GM12873 (cell line): ENCODE measurements around the gene C12orf75.

Source experiments
- CTCF ChIP-seq: IDR thresholded peaks from 2 replicates; pipeline ENCODE4 v1.5.1; 2012; ENCODE audit warnings: low read depth, mild to moderate bottlenecking, moderate library complexity, low read length, control low read depth; ENCODE audit not compliant: insufficient read depth; ENCODE audit errors: missing control alignments

The C12orf75 gene

GRCh38 chr12:105331805-105332251 lies 1.3 kb downstream of the C12orf75 start:
- TF ChIP-seq CTCF, result no peak

- no peak for TF ChIP-seq CTCF
These were observed 2.4 kb downstream of the C12orf75 start for GRCh38 chr12:105332925-105333324.

GRCh38 chr12:105334001-105334400 lies 3.5 kb downstream of the C12orf75 start:
- TF ChIP-seq CTCF, result no peak

- TF ChIP-seq CTCF, result no peak
These were observed 4.1 kb downstream of the C12orf75 start for GRCh38 chr12:105334582-105334981.

GRCh38 chr12:105335856-105336255 lies 5.4 kb downstream of the C12orf75 start:
- no peak for TF ChIP-seq CTCF

GRCh38 chr12:105336411-105336810 lies 5.9 kb downstream of the C12orf75 start:
- TF ChIP-seq CTCF, result no peak

- TF ChIP-seq CTCF, result no peak
These were observed 6.9 kb downstream of the C12orf75 start for GRCh38 chr12:105337391-105337790.
